Esophagus squamous epithelium (tissue), 5 donors: ENCODE measurements around the gene MAP1LC3B. TPM values are rescaled to one million over a fixed set of nuclear protein-coding genes. Genes with fewer than 3 reads are reported as not detected.
"Not testable (repeated sequence)": the region's sequence is repeated elsewhere in the genome, so short reads cannot be mapped to it uniquely, and the experiment has no call there.

Experiments
- DNase-seq: peaks from one replicate; lab custom pipeline; 2025; lab: John Stamatoyannopoulos, UW
- H3K27ac ChIP-seq, 4 donors: fragments of 200-600 bp; sonication (generic); one replicate each; pipeline ENCODE4 v1.5.1; 2016 to 2019; ENCODE audit warnings: mild to moderate bottlenecking in 1 of 4
- H3K27me3 ChIP-seq, 4 donors: fragments of 200-600 bp; sonication (generic); 1 replicate in 3 of 4; 2 replicates in 1 of 4; pipeline versions ENCODE4 v1.5.1 to v1.6.0; 2017 to 2021; ENCODE audit warnings: antibody characterized with exemption in 1 of 4
- H3K36me3 ChIP-seq, 3 donors: fragments of 200-600 bp; sonication (generic); one replicate each; pipeline ENCODE4 v1.5.1; 2016 to 2019
- H3K4me1 ChIP-seq, 3 donors: fragments of 200-600 bp; sonication (generic); one replicate each; pipeline ENCODE4 v1.5.1; 2017 to 2019
- H3K4me3 ChIP-seq, 4 donors: fragments of 200-600 bp; sonication (generic); 1 replicate in 3 of 4; 2 replicates in 1 of 4; pipeline ENCODE4 v1.5.1; 2016 to 2019; ENCODE audit warnings: mild to moderate bottlenecking in 2 of 4, moderate library complexity in 1 of 4
- H3K9me3 ChIP-seq, 3 donors: fragments of 200-600 bp; sonication (generic); one replicate each; pipeline ENCODE4 v1.5.1; 2016 to 2019
- CTCF ChIP-seq, 6 experiments: fragments of 450-650 bp in 4 of 6; fragments of 200-600 bp in 2 of 6; sonication (generic) in 2 of 6; IDR thresholded peaks; one replicate each; pipeline ENCODE4 v1.5.1; 2016 to 2019; ENCODE audit warnings: antibody characterized with exemption in 6 of 6, mild to moderate bottlenecking in 4 of 6, moderate library complexity in 4 of 6
- POLR2A ChIP-seq, 4 donors: fragments of 450-650 bp; IDR thresholded peaks; one replicate each; pipeline ENCODE4 v1.6.1; 2017; ENCODE audit warnings: antibody characterized with exemption in 4 of 4, mild to moderate bottlenecking in 4 of 4, moderate library complexity in 3 of 4
- WGBS, 2 donors: methylation state at CpG; one replicate each; pipeline ENCODE4 v1.1.5; 2018; 5-methylcytosine and 5-hydroxymethylcytosine counted together
- intact Hi-C: fragments of 100-400 bp; cut with DNase I; formaldehyde crosslinking; loops from one replicate; pipeline ENCODE4 v1.15.0; 2022
- total RNA-seq, 4 donors: library from RNA; depleted of rRNA; stranded (reverse); fragments of >200 nt; gene quantifications; one replicate each; pipeline ENCODE4 v1.1.0, GENCODE V29; 2016
- donor health status: DM: yes; HTN: yes; CAD: no.

Gene MAP1LC3B
- total RNA-seq, 4 donors from 2014 or later = 14.2 to 38.0 (median 24.4) TPM

GRCh38 chr16:87359121-87359520, 33.0 kb upstream of the MAP1LC3B start:
- peaks cover 14 to 89% (median 29%) of the 10 kb centered on the region in 3 donors for H3K36me3 ChIP-seq
- H3K9me3 ChIP-seq = no peaks in the 10 kb centered on the region
- intact Hi-C loops = no loop called here
- 87 to 90% methylated on average over 6 of the region's 7 CpGs for WGBS, 2 donors
- no peak for DNase-seq
- no peaks in the 10 kb centered on the region for H3K27me3 ChIP-seq
- H3K4me3 ChIP-seq = no peak overlapping the region
- H3K4me1 ChIP-seq = peaks cover 0 to 15% (median 8%) of the 10 kb centered on the region in 3 donors
- H3K27ac ChIP-seq = no peak overlapping the region
- no peak for TF ChIP-seq POLR2A (IDR thresholded peaks at IDR 0.05)
- TF ChIP-seq CTCF (IDR thresholded peaks at IDR 0.05) = no peak

GRCh38 chr16:87360862-87361610, 31.1 kb upstream of the MAP1LC3B start:
- Histone ChIP-seq H3K36me3 (peaks cover 14 to 86% (median 29%) of the 10 kb centered on the region in 3 donors), H3K4me1 (peaks cover 1 to 31% (median 13%) of the 10 kb centered on the region in 3 donors), H3K9me3 (no peaks in the 10 kb centered on the region), H3K4me3 (no peak overlapping the region), H3K27ac (no peak overlapping the region), H3K27me3 (no peaks in the 10 kb centered on the region)
- WGBS, 2 donors = 94 to 95% methylated on average over 12 of the region's 16 CpGs
- TF ChIP-seq POLR2A (IDR thresholded peaks at IDR 0.05) = no peak
- no peak for DNase-seq
- intact Hi-C loops = no loop called here

GRCh38 chr16:87361916-87362619, 30.1 kb upstream of the MAP1LC3B start:
- Histone ChIP-seq H3K27me3 (no peaks in the 10 kb centered on the region), H3K9me3 (no peaks in the 10 kb centered on the region), H3K27ac (peak overlapping the region in 2 of 4 donors; percentile 47 to 75), H3K4me1 (peaks cover 4 to 42% (median 13%) of the 10 kb centered on the region in 3 donors), H3K36me3 (peaks cover 14 to 86% (median 29%) of the 10 kb centered on the region in 3 donors), H3K4me3 (no peak overlapping the region)
- DNase-seq = no peak
- intact Hi-C loops = no loop called here
- TF ChIP-seq POLR2A (IDR thresholded peaks at IDR 0.05) = no peak
- no peak for TF ChIP-seq CTCF (IDR thresholded peaks at IDR 0.05)
- WGBS, 2 donors = 94 to 96% methylated on average over 6 of the region's 8 CpGs

GRCh38 chr16:87362828-87363559, 29.1 kb upstream of the MAP1LC3B start:
- intact Hi-C loops, H3K9me3 ChIP-seq, H3K4me3 ChIP-seq, DNase-seq, H3K27me3 ChIP-seq: not testable (repeated sequence)
- H3K27ac ChIP-seq = peak overlapping the region in 3 of 4 donors; percentile 75 to 85 (median 79)
- WGBS, 2 donors = 75 to 88% methylated on average over 7 to 13 of the region's 13 CpGs
- peaks cover 14 to 84% (median 28%) of the 10 kb centered on the region in 3 donors for H3K36me3 ChIP-seq
- peaks cover 4 to 51% (median 18%) of the 10 kb centered on the region in 3 donors for H3K4me1 ChIP-seq

GRCh38 chr16:87363771-87364455, 28.2 kb upstream of the MAP1LC3B start:
- no peak for TF ChIP-seq POLR2A (IDR thresholded peaks at IDR 0.05)
- Histone ChIP-seq H3K27ac (peak overlapping the region; percentile 45 to 85 (median 77)), H3K9me3 (no peaks in the 10 kb centered on the region), H3K4me3 (peak overlapping the region in 1 of 4 donors; percentile 39), H3K27me3 (no peaks in the 10 kb centered on the region), H3K36me3 (peaks cover 8 to 75% (median 19%) of the 10 kb centered on the region in 3 donors), H3K4me1 (peaks cover 4 to 60% (median 18%) of the 10 kb centered on the region in 3 donors)
- intact Hi-C loops = no loop called here
- DNase-seq = no peak
- 41 to 61% methylated on average over 10 to 15 of the region's 17 CpGs for WGBS, 2 donors
